Epithelial cell of proximal tubule (primary cell): Measurements from ENCODE around the gene RALGAPA2. TPM values are rescaled to one million over a fixed set of nuclear protein-coding genes. Genes with fewer than 3 reads are reported as not detected.

Experiments
- DNase-seq: peaks from one replicate; pipeline ENCODE4 v3.0.0-alpha.2; 2011; ENCODE audit warnings: low read depth
- H3K4me3 ChIP-seq: 2 replicates; pipeline ENCODE4 v1.5.1; 2011; ENCODE audit warnings: low read depth, mild to moderate bottlenecking, low read length
- CTCF ChIP-seq: conservative IDR thresholded peaks from 2 replicates; pipeline ENCODE4 v1.5.1; 2012; ENCODE audit warnings: low read depth, mild to moderate bottlenecking, low read length
- total RNA-seq: library from RNA; depleted of rRNA; stranded (reverse); fragments of >200 nt; gene quantifications from 2 replicates; pipeline ENCODE4 v1.2.3, GENCODE V29; 2015

RALGAPA2 gene
- total RNA-seq, 1 donor from 2014 or later = 13.8 TPM

GRCh38 chr20:20737158-20737557 is 24.7 kb upstream of the RALGAPA2 start:
- no peak for TF ChIP-seq CTCF
- no peak overlapping the region for H3K4me3 ChIP-seq
- no peak for DNase-seq

DNA sequence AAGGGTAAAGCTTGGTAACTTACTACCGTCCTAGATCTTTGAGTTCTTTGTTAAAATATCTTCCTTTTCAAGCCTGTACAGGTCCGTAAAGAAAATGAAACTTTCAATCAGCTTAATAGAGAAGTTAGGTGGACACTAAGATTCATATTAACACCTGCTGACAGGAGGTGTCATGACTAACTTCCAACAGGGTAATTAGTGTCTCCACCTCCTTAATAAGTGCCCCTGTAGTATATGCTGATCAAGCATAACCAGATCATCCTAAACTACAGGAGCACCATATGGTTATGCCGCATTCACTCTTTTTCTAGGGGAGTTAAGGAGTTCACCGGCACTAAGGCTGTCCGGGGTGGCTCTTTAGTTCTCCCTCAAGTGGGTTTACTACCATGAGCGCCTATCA is 23.9 kb upstream of the RALGAPA2 start:
- H3K4me3 ChIP-seq = no peak overlapping the region
- DNase-seq = no peak
- TF ChIP-seq CTCF = no peak

GRCh38 chr20:20734475-20734948 is 22.1 kb upstream of the RALGAPA2 start:
- no peak for DNase-seq
- no peak for TF ChIP-seq CTCF

GRCh38 chr20:20733943-20734342 is 21.5 kb upstream of the RALGAPA2 start:
- no peak for DNase-seq
- H3K4me3 ChIP-seq = no peak overlapping the region
- TF ChIP-seq CTCF = no peak

More at GRCh38 chr20:20734475-20734948, 22.1 kb upstream of the RALGAPA2 start:
- no peak overlapping the region for H3K4me3 ChIP-seq

- no peak for DNase-seq
- no peak for TF ChIP-seq CTCF
- H3K4me3 ChIP-seq = no peak overlapping the region
Observed at GRCh38 chr20:20732641-20733040, 20.2 kb upstream of the RALGAPA2 start.

DNA sequence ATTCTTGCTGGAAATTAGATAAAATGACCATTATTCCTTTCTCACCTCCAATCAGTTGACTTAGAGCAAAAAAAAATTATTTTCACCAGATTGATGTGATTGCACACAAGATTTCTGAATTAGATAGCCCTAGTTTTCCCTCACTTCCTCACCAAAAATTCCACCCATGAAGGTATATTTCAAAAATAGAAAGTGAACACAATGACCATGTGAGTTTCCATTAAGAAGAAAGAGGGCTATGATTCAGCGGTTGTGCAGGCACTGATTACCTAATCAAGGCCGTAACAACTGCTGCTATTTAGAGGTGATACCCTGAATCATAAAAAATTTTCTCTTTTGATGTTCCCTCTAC is 19.5 kb upstream of the RALGAPA2 start:
- DNase-seq = peak; percentile 46
- H3K4me3 ChIP-seq = no peak overlapping the region
- no peak for TF ChIP-seq CTCF
